HUES64 (cell line): ENCODE measurements around the gene PTPRN2.
"Not testable (repeated sequence)": the region's sequence is repeated elsewhere in the genome, so short reads cannot be mapped to it uniquely, and the experiment has no call there.

Experiments
- H3K27ac ChIP-seq: 2 replicates; pipeline ENCODE4 v1.7.0; 2013; ENCODE audit warnings: low read depth, low read length, inconsistent platforms
- H3K27me3 ChIP-seq: 2 replicates; pipeline ENCODE4 v1.6.1; 2013; ENCODE audit warnings: mild to moderate bottlenecking, low read length; ENCODE audit not compliant: insufficient read depth
- H3K36me3 ChIP-seq: 2 replicates; pipeline ENCODE4 v1.6.1; 2013; ENCODE audit warnings: mild to moderate bottlenecking, low read length; ENCODE audit not compliant: insufficient read depth
- H3K4me1 ChIP-seq: 2 replicates; pipeline ENCODE4 v1.6.1; 2013; ENCODE audit warnings: mild to moderate bottlenecking, low read length, moderate library complexity; ENCODE audit not compliant: insufficient read depth
- H3K4me3 ChIP-seq: 2 replicates; pipeline ENCODE4 v1.5.1; 2013; ENCODE audit warnings: mild to moderate bottlenecking, low read length, moderate library complexity
- H3K9ac ChIP-seq: 2 replicates; pipeline ENCODE4 v1.6.1; 2013; ENCODE audit warnings: mild to moderate bottlenecking, low read depth, low read length
- H3K9me3 ChIP-seq: 2 replicates; pipeline ENCODE4 v1.6.1; 2013; ENCODE audit warnings: low read depth, low read length; ENCODE audit not compliant: insufficient read depth
- WGBS: fragments of 150-250, 120-280 bp; methylation state at CpG from one replicate; pipeline ENCODE4 v1.1.7; 2013; ENCODE audit warnings: missing lambda C conversion rate; 5-methylcytosine and 5-hydroxymethylcytosine counted together

Gene PTPRN2

DNA sequence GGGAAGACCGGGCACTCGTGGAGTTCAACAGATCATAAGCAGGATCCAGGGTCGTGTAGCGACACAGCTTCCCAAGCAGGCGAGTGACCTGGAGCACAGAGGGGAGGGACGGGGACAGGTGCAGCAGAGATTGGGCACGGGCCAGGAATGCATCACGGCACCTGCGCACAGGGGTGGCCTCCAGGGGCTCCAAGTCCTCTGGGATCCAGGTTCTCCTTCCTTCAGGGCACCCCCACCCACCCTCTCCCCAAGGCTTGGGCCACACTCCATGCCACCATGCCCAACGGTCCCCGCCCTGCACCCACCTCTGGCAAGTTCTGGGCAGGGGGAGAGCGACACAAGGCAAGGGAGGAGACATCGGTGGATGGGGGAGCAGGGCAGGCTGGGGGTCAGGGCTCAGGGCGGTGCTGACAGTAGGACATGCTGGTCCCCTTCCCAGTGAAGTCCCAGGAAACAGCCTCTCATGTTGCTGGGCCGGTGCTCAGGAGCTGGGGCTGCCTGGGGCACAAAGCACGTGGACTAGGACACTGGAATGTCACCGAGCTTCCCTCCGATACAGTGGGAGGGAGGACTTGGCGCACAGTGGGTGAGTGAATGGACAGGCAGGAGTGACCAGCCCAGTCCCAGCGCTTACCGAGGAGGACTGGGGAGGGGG is 597.3 kb downstream of the PTPRN2 start:
- H3K4me1 ChIP-seq, result no peaks in the 10 kb centered on the region
- H3K36me3 ChIP-seq, result no peaks in the 10 kb centered on the region
- no peaks in the 10 kb centered on the region for H3K27me3 ChIP-seq
- no peak overlapping the region for H3K4me3 ChIP-seq
- peaks cover 88% of the 10 kb centered on the region for H3K9me3 ChIP-seq
- no peak overlapping the region for H3K27ac ChIP-seq
- no peak overlapping the region for H3K9ac ChIP-seq
- WGBS, result 85% methylated on average over 21 of the region's 21 CpGs

- 85% methylated on average over 12 of the region's 13 CpGs for WGBS
- H3K4me3 ChIP-seq, result no peak overlapping the region
- H3K9me3 ChIP-seq, result peaks cover 90% of the 10 kb centered on the region
- H3K9ac ChIP-seq, result no peak overlapping the region
- no peak overlapping the region for H3K27ac ChIP-seq
- no peaks in the 10 kb centered on the region for H3K4me1 ChIP-seq
- H3K36me3 ChIP-seq, result no peaks in the 10 kb centered on the region
- H3K27me3 ChIP-seq, result no peaks in the 10 kb centered on the region
Observed at GRCh38 chr7:157989589-157989988, 598.0 kb downstream of the PTPRN2 start.

GRCh38 chr7:157987906-157988305 is 599.7 kb downstream of the PTPRN2 start:
- Histone ChIP-seq H3K9me3 (peaks cover 87% of the 10 kb centered on the region), H3K9ac (no peak overlapping the region), H3K4me3 (no peak overlapping the region), H3K27me3 (no peaks in the 10 kb centered on the region), H3K4me1 (no peaks in the 10 kb centered on the region), H3K36me3 (no peaks in the 10 kb centered on the region), H3K27ac (no peak overlapping the region)
- WGBS, result 71% methylated on average over 10 of the region's 10 CpGs

DNA sequence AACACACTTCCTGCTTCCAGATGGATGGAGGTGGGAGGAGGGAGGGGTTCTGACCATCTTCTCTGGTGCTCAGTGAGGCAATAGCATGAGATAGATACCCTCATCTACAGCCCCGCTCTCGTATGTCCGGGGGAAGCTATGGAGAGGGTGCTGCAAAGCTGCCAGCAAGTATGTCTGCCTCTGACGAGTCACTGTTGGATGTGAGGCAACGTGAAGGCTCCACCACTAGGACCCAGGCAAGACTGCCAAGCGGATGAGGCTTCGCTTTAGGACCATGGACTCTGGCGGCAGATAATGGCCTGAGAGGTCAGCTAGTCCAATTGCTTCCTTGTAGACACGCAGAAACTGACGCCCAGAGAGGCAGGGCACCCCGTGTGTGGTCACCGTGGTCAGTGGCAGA is 601.6 kb downstream of the PTPRN2 start:
- H3K36me3 ChIP-seq, result no peaks in the 10 kb centered on the region
- H3K27ac ChIP-seq, result no peak overlapping the region
- H3K9ac ChIP-seq, result no peak overlapping the region
- H3K9me3 ChIP-seq, result peaks cover 82% of the 10 kb centered on the region
- 80% methylated on average over 12 of the region's 12 CpGs for WGBS
- H3K4me1 ChIP-seq, result no peaks in the 10 kb centered on the region
- H3K4me3 ChIP-seq, result no peak overlapping the region
- H3K27me3 ChIP-seq, result no peaks in the 10 kb centered on the region

- Histone ChIP-seq H3K4me1 (no peaks in the 10 kb centered on the region), H3K27me3 (no peaks in the 10 kb centered on the region), H3K27ac (no peak overlapping the region), H3K9me3 (peaks cover 82% of the 10 kb centered on the region), H3K36me3 (no peaks in the 10 kb centered on the region), H3K4me3 (no peak overlapping the region), H3K9ac (no peak overlapping the region)
- 88% methylated on average over 14 of the region's 15 CpGs for WGBS
Observed at GRCh38 chr7:157985636-157986035, 602.0 kb downstream of the PTPRN2 start.

- H3K27ac ChIP-seq, result no peak overlapping the region
Observed at GRCh38 chr7:157984423-157985163, 603.0 kb downstream of the PTPRN2 start.

DNA sequence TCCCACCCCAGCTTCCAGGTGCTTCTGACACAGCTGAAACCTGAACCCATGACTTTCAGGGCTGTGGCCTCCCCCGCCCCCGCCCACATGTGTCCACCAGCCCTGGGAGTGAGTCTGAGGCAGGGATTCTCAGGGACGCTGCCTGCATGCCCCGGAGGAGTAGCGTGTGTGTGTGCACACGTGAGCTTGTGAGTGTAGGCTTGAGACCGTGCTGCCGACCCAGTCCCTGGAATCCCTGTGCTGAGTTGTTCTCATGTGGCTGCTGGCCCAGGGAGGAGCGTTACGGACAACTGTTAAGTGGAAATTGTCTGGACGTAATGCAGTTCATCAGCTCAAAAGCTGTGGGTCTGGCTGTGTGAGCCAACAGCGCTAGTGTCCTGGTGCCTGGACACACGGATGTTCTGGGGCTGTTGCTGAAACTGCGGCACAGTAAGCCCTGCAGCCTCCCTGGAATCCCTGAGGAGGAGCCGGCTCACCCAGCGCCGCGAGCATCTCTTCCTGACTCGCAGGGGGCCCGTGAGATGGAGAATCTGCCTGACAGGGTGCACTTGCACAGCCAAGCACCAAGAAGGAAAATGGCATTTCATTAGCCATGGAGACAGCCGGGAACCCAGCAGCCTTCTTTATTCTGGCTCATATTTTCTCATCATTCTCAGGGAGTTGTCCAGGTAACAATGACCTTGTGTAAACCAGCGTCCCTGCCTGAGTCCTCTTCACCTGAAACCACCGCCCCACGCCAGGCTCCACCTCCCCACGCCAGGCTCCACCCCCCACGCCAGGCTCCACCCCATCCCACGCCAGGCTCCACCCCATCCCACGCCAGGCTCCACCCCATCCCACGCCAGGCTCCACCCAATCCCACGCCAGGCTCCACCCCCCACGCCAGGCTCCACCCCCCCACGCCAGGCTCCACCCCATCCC is 603.9 kb downstream of the PTPRN2 start:
- H3K36me3 ChIP-seq, result no peaks in the 10 kb centered on the region
- H3K4me3 ChIP-seq, result no peak overlapping the region
- 91% methylated on average over 30 of the region's 32 CpGs for WGBS
- H3K27ac ChIP-seq, result no peak overlapping the region
- H3K9me3 ChIP-seq, result peaks cover 89% of the 10 kb centered on the region
- no peaks in the 10 kb centered on the region for H3K4me1 ChIP-seq
- H3K27me3 ChIP-seq, result no peaks in the 10 kb centered on the region
- H3K9ac ChIP-seq, result no peak overlapping the region

More at GRCh38 chr7:157984423-157985163, 603.0 kb downstream of the PTPRN2 start:
- Histone ChIP-seq H3K36me3 (no peaks in the 10 kb centered on the region), H3K9me3 (peaks cover 86% of the 10 kb centered on the region), H3K9ac (no peak overlapping the region), H3K4me1 (no peaks in the 10 kb centered on the region), H3K4me3 (no peak overlapping the region), H3K27me3 (no peaks in the 10 kb centered on the region)
- 83% methylated on average over 22 of the region's 25 CpGs for WGBS

DNA sequence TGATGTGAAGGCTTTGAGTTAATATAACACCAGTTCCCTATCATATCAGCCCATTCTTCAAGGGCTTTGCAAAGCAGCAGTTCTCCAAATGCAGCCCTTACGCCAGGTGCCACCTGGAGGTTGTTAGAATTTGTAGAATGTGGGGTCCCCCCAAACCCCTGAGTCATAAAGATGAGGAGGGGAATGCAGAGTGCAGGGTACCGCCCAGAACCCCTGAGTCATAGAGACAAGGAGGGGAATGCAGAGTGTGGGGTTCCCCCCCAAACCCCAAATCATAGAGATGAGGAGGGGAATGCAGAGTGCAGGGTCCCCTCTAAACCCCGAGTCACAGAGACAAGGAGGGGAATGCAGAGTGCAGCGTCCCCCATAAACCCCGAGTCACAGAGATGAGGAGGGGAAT is 605.8 kb downstream of the PTPRN2 start:
- Histone ChIP-seq H3K4me1 (no peaks in the 10 kb centered on the region), H3K27me3 (no peaks in the 10 kb centered on the region), H3K9ac (no peak overlapping the region), H3K9me3 (peaks cover 89% of the 10 kb centered on the region), H3K27ac (no peak overlapping the region), H3K4me3 (no peak overlapping the region), H3K36me3 (no peaks in the 10 kb centered on the region)
- 89% methylated on average over 5 of the region's 5 CpGs for WGBS

DNA sequence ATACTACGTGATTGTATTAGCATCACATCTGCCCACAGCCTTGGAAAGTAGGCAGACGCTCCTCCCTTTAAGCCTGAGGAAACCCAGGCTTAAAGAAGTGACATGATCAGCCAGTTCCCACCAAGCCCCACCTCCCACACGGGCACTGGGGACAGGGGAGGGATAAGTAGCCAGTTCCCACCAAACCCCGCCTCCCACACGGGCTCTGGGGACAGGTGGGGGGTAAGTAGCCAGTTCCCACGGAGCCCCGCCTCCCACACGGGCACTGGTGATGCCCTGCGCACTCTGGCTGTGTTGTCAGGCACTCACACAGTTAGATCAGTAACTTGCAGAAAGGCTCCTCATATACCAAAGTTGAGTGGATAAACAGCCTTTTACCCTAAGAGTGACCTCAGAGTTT is 606.8 kb downstream of the PTPRN2 start:
- 60% methylated on average over 8 of the region's 9 CpGs for WGBS
- Histone ChIP-seq H3K27ac (no peak overlapping the region), H3K9ac (no peak overlapping the region), H3K4me3 (no peak overlapping the region), H3K9me3 (peaks cover 89% of the 10 kb centered on the region), H3K27me3 (no peaks in the 10 kb centered on the region), H3K4me1 (no peaks in the 10 kb centered on the region), H3K36me3 (no peaks in the 10 kb centered on the region)

- H3K4me3 ChIP-seq, H3K9ac ChIP-seq, H3K4me1 ChIP-seq, H3K36me3 ChIP-seq, H3K27me3 ChIP-seq, H3K27ac ChIP-seq: not testable (repeated sequence)
- H3K9me3 ChIP-seq, result peaks cover 89% of the 10 kb centered on the region
- WGBS, result 79% methylated on average over 9 of the region's 9 CpGs
Observed at GRCh38 chr7:157980341-157980731, 607.3 kb downstream of the PTPRN2 start.
